AG09319 (cell line): ENCODE measurements around the gene CCDC88C.

Experiments
- DNase-seq: peaks from one replicate; pipeline ENCODE4 v3.0.0-alpha.2; 2010; ENCODE audit warnings: low read depth; ENCODE audit errors: extremely low read depth
- TF ChIP-seq, protein P1 (sequence below): IDR thresholded peaks from 2 replicates; pipeline ENCODE4 v1.5.1; 2011; ENCODE audit warnings: low read depth, mild to moderate bottlenecking, inconsistent platforms, low read length, moderate library complexity

Gene CCDC88C

DNA sequence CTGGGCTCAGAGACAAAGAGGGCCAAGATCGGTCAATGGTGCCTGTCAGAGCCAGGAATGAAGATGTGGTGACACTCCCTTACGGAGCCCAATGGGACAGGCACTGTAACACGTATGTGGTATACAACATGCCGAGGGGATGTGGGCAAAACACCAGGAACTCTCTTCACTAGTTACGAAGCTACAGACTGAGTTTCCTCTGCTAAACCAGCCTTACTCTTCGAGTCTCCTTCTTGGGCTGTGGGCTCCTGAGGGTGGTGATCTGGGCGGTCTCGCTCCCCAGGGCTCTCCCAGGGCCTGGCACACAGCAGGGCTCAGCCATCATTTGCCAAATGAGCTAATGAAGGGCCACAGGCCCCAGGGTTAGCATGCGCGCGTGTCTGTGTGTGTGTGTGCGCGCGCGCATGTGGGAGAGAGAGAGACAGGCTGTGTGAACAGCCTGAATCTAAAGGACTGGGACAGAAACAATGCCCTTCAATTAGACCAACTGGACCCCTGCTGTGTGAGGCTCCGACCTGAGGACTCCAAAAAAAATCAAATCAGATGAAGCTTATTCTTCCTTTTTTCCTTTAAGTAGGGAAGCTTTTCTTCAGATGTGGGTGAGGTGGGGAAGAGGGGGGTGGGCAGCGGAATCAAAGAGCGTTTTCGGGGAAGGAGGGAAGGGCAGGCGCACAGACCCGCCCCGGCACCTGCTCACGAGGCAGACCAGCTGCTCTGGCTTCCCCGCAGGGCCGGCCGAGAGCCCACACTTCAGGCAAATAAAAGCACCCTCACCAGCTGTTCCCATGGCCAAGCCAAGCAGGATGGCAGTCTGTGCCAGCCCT, 42.5 kb downstream of the CCDC88C start:
- DNase-seq, result no peak
- TF ChIP-seq, protein P1, sequence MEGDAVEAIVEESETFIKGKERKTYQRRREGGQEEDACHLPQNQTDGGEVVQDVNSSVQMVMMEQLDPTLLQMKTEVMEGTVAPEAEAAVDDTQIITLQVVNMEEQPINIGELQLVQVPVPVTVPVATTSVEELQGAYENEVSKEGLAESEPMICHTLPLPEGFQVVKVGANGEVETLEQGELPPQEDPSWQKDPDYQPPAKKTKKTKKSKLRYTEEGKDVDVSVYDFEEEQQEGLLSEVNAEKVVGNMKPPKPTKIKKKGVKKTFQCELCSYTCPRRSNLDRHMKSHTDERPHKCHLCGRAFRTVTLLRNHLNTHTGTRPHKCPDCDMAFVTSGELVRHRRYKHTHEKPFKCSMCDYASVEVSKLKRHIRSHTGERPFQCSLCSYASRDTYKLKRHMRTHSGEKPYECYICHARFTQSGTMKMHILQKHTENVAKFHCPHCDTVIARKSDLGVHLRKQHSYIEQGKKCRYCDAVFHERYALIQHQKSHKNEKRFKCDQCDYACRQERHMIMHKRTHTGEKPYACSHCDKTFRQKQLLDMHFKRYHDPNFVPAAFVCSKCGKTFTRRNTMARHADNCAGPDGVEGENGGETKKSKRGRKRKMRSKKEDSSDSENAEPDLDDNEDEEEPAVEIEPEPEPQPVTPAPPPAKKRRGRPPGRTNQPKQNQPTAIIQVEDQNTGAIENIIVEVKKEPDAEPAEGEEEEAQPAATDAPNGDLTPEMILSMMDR, result no peak

DNA sequence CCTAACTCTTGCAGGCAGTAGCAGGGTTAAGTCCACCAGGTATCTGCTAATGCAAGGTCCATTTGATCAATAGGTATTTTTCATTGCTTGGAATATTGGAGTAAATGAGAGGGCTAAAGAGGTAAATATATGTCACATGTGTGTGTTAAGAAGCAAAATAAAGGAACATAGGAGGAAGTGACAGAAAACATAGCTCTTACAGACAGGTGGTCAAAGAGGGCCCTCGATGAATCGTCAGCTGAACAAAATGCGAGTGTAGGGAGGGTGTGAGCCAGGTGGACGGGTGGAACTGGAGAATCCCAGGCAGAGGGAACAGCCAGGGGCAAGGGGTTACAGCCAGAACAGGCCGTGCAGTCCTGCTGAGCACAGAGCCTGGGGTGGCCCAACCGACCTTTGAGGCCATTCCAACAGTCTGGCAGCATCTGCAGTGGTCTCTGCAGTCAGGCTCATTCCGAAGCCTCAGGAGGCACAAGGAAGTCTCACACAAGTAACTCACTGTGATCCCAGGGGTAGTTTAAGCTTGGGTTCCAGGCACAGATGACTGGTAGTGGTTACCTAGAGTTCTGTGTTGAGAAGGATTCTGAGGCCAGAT, 43.2 kb downstream of the CCDC88C start:
- TF ChIP-seq, protein P1, result no peak
- no peak for DNase-seq

DNA sequence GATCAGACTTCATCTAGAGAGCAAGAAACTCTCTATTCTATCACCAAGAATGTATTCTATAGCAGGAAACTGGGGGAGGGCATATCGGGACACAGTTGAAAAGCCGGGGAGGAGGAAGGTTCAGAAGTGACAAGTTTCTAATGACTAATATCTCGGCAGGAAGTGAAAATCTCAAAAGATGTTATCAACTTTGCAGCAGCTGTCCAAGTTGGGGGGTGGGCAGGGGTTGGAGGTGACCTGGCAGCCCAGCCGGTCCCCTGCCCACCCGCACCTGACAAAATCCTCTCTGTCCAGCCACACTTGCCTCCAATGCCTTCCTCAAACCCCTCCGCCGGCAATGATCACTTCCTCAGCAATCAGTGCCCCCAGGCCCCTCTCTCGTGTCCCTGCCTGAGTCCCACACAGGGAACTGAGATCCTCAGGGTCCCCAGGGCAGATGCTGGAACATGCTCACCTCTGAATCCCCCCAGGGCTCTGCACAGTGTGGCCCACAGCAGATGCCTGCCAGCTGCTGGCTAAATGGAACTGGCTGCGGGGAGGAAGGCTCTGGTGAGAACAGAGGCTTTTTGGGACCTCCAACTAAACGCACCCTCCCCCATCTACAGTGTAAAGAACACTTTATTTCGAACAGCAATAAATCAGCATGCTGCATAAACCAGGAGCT, 43.9 kb downstream of the CCDC88C start:
- DNase-seq, result no peak
- TF ChIP-seq, protein P1, result no peak

DNA sequence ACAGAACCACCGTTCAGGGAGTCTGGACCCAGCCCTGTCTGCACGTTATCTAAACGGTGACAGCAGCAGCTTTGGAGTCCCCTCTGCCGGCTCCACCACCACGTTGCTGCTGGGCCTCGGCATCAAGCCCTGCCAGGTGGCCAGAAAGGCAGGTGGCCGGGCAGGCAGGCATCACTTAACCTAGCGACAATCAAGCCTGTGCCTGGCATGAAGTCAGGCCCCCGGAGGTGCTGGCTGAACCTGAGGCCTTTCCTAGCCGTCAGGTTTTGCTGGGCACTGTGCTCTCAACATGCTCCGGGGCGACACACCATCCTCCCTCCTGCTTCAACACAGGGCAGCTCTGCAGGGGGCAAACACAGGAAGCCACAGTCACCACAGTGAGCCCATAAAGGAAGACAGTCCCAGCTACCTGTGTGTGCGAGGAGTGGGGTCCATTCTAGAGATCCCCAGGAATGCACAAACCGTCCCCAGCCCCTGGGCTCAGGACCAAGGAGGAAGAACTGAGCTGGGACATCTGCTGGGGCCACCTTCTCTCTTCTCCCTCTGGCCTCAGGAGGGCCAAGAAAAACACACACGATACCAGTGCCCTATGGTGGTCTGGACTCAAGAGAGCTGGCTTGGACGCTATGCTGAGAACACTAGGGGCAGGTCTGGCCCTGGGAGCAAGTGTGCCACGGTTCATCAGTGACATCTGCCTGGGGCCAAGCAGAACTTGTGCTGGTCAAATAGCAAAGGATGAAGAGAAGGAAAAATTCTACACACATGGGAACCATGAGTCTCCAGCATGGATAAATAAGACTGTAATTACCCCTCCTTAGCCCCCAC, 44.7 kb downstream of the CCDC88C start:
- no peak for DNase-seq
- TF ChIP-seq, protein P1, result no peak

DNA sequence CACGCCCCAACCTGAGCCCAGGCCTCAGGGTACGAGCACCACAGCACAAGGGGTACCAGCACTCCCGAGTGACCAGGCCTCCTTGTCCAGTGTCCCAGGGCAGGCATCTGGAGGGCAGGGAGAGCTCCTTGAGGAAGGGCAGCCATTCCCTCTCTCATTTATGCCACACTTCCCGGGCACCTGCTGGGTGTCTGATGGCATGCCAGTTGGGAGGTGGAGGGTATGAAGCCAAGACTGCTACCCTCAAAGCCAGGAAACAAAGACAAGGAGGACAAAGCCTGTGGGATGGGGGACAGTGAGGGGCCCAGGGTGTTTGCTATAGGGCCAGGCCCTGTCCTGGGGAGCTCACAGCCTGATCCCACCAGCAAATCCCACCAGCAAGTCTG, 45.6 kb downstream of the CCDC88C start:
- no peak for DNase-seq
- TF ChIP-seq, protein P1, result no peak

DNA sequence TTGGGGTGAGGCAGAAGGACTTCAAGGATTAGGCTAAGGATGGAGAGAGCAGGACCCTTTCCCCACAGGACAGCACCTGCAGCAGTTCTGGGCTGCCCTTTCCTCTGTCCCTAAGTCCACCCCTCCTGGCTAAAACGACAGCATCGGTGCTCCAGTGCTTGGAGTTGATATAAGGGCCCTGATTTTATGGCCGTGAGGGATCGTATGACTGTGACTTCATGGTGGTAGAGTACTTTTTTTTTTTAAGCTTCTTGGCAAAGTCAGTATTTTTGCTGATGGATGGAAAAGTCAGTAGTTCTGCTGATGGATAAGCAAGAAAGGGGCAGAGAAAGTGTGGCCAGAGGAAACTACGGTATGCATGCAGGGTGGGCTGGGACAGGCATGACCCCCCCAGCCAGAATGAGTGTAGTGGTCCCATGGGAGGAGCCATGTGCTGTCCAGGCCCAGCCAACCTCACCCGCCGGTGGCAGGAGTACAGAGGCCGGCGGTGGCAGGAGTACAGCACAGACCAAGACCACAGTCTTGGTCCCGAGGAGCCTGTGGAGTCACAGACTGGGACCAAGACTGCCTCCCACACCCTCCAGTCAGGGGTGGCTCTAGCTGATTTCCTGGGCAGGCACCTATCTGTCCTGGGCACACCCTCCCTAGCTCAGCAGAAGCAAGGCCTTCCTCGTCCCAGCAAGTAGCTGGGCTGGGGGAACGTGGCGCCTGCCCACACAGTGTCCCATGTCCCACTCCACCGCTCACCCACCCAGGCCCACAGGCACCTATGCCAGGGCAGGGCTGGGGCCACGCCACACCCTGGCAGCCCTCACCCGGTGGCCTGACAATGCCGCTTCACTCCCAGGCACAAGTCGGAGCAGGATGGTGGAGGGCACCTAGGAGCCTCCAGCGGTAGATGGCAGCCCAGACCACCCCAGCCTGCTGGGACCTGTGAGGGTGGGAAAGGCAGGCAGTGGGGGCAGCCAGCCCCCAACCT, 46.3 kb downstream of the CCDC88C start:
- TF ChIP-seq, protein P1, result no peak
- no peak for DNase-seq
